NT2/D1 (cell line): Measurements from ENCODE around the gene ARHGAP22.

ENCODE experiments used
- SUZ12 ChIP-seq: IDR thresholded peaks from 2 replicates; pipeline ENCODE4 v1.6.1; 2011; ENCODE audit not compliant: insufficient read length, insufficient read depth; ENCODE audit errors: extremely low read depth
- YY1 ChIP-seq: IDR thresholded peaks from 2 replicates; pipeline ENCODE4 v1.6.1; 2011; ENCODE audit not compliant: insufficient read length, insufficient read depth
- ZNF274 ChIP-seq: IDR thresholded peaks from 2 replicates; pipeline ENCODE4 v1.6.1; 2011; ENCODE audit warnings: mild to moderate bottlenecking, low read depth, low read length

DNA sequence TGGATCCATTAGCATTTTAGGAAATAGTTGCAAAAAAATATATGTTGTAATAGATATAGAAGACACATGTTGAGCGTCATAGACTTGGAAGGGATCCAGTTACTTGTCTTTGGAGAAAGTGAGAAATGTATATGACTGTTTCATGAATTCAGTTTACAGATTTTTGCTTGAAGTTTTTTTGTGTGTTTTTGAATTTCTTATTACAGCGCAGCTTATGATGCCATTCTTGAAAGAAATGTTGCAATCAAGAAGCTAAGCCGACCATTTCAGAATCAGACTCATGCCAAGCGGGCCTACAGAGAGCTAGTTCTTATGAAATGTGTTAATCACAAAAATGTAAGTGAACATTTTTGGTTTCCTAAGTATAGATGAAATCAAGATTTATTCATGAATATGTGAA, 200.2 kb downstream of the ARHGAP22 start:
- TF ChIP-seq ZNF274, result no peak
- no peak for TF ChIP-seq SUZ12
- no peak for TF ChIP-seq YY1
